MV-4-11 (cell line): ENCODE measurements around the gene AQP11.
A peak's percentile ranks its signal among the peaks of the same experiment; 100 is the strongest.
"Not testable (repeated sequence)": the region's sequence is repeated elsewhere in the genome, so short reads cannot be mapped to it uniquely, and the experiment has no call there.

Experiments used
- DNase-seq: peaks from one replicate; lab custom pipeline; 2025; lab: John Stamatoyannopoulos, UW

AQP11 gene

DNA sequence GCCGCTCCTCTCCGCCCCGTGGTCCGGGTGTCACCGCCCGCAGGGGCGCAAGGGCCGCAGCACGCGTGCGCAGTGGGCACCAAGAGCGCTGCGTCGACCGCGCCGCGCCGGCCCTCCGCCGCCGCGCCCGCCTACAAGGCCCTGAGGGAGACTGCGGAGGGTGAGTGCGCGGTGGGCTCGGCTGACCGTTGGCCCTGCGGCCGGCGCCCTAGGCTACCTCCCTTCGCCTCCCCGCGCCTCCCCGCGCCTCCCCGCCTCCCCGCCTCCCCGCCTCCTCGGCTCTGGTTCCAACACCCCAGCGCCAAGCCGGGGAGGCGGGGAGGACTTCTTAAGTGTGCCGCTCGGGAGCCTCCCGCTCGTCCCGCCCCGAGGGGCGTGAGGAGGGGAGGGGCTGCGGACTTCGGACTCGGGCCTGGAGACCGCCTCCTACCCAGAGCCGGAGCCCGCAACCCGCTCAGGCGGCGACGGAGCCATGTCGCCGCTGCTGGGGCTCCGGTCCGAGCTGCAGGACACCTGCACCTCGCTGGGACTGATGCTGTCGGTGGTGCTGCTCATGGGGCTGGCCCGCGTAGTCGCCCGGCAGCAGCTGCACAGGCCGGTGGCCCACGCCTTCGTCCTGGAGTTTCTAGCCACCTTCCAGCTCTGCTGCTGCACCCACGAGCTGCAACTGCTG is at the start of gene AQP11:
TSS of gene AQP11 (plus strand) at position 433 of the 673 bp plus-strand sequence. CDS start at position 473, 40 bp downstream.
- DNase-seq, result peak; percentile 62

GRCh38 chr11:77542296-77542695 is 47.5 kb upstream of the AQP11 start:
- no peak for DNase-seq

DNA sequence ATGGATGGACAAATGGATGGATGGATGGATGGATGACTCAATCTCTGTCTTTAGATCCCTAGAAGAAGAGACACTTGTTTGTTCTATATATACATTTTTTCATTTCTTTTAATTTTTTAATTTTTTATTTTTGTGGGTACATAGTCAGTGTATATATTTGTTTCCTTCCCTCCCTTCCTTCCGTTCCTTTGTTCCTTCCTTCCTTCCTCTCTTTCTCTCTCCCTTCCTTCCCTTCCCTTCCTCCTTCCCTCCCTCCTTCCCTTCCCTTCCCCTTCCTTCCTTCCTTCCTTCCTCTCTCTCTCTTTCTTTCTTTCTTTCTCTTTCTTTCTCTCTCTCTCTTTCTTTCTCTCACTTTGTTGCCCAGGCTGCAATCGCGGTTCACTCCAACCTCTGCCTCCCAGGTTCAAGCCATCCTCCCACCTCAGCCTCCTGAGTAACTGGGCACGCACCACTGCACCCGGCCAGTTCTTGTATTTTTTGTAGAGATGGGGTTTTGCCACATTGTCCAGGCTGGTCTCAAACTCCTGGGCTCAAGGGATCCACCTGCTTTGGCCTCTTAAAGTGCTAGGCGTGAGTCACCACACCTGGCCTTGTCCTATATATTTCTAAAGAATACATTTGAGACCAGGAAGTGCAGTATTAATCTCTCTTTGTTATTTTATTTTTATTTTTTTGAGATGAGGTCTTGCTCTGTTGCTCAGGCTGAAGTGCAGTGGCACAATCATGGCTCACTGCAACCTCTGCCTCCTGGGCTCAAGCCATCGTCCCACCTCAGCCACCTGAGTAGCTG is 42.5 kb upstream of the AQP11 start:
- no peak for DNase-seq

DNA sequence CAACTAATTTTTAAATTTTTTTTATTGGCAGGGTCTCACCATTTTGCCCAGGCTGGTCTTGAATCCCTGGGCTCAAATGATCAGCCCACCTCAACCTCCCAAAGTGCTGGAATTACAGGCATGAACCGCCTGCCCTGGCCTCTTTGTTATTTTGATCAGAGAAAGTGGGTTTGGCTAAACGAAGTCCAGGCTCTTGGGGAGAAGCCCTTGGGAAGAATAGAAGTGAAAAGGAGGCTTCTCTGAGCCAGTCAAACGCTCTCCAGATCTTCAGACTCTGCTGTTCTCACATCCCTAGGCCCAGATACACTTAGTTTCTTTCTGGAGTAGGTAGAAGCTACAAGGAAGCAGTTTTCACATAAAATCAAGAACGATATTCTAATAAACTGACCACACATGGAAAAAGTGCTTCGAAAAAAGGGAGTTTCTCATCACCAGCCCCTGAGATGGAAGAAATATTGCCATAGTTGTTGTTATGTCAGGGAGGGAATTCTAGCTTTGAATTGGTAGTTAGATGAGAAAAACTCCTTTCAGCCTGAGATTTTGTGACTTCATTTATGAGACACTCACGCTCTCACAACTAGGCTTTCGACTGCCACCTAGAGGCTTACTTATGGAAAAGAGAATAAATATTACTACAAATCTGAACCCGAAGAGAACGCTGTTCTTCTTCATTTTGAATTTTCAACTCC is 41.7 kb upstream of the AQP11 start:
- peak; percentile 60 for DNase-seq

- DNase-seq, result no peak
These were observed 41.0 kb upstream of the AQP11 start for GRCh38 chr11:77548552-77549445.

DNA sequence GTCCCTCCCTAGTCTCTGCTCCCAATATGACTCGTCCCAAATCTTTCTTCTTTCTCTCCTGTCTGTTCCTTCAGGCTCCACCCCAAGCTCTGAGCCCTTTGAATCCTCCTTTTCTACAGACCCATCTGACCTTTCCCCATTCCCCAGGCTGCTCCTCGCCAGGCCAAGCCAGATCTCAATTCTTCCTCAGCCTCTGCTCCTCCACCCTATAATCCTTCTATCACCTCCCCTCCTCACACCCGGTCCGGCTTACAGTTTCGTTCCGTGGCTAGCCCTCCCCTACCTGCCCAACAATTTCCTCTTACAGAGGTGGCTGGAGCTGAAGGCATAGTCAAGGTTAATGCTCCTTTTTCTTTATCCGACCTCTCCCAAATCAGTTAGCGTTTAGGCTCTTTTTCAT is 38.3 kb upstream of the AQP11 start:
- DNase-seq, result not testable (repeated sequence)

DNA sequence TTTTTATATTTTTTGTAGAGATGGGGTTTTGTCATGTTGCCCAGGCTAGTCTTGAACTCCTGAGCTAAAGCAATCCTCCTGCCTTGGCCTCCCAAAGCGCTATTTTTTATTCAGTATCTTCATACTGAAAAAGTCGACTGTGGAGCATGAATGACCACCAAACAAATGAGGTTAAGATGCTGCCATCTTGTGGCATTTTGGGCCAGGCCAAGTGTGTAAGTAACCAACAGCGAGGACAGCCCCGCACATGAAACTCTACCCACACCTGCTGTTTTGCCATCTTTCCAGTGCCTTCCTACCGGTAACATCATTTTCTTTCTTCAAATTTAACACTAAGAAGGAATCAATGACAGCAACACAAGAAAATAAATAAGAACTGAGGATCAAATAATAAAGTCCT is 32.2 kb upstream of the AQP11 start:
- DNase-seq, result peak; percentile 19

- DNase-seq, result no peak
These were observed 31.4 kb upstream of the AQP11 start for GRCh38 chr11:77558380-77558779.

- DNase-seq, result no peak
These were observed 29.9 kb upstream of the AQP11 start for GRCh38 chr11:77559686-77560401.

- no peak for DNase-seq
These were observed 29.1 kb upstream of the AQP11 start for GRCh38 chr11:77560605-77561004.

GRCh38 chr11:77561257-77561656 is 28.5 kb upstream of the AQP11 start:
- no peak for DNase-seq

DNA sequence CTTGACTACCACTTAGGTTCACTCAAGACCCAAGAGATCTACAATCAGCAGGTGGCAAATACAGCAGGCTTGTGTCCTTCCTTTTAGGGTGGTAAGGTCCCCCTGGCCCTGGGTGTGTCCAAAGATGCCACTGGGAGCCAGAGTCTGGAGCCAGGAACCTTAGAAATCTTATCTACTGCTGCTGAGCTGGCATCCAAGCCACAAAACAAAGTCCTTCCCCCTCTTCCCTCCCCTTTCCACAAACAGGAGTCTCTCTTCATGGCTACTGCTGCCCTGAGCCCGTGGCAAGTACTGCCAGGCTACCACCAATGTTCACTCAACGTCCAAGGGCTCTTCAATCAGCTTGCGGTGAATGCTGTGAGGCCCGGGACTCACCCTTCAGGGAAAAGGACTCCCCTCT is 21.4 kb upstream of the AQP11 start:
- DNase-seq, result no peak

DNA sequence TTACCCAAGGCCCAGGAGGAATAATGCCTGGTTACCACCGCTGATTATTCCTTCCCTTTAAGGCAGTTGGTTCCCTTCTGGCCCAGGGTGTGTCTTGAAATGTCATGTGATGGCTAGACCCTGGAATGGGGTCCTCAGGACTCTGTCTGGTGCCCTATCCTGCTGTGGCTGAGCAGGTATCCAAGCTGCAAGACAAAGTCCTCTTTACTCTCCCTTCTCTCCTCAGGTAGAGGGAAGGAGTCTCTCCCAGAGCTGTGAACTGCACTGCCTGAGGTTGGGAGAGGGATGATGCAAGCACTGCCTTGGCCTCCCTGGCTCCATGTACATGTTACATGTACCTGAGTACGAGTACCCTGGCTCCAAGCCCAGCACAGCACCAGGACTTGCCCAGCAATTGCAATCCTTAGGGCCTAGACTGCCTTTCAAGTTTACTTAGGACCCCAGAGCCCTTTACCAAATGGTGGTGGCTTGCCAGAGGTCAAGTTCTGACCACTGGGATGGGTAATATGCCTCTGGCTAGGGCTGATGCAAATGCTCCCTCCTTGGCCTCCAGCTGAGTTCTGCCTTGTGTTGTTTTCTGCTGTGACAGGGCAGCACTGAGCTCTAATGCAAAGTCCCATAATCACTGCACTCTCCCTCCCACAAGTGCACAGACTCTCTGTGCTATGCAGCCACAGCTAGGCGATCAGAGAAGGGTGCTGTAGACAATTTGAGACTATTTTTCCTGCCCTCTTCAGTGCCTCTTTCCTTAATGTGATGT is 20.7 kb upstream of the AQP11 start:
- no peak for DNase-seq

GRCh38 chr11:77569676-77570070 is 20.1 kb upstream of the AQP11 start:
- no peak for DNase-seq

DNA sequence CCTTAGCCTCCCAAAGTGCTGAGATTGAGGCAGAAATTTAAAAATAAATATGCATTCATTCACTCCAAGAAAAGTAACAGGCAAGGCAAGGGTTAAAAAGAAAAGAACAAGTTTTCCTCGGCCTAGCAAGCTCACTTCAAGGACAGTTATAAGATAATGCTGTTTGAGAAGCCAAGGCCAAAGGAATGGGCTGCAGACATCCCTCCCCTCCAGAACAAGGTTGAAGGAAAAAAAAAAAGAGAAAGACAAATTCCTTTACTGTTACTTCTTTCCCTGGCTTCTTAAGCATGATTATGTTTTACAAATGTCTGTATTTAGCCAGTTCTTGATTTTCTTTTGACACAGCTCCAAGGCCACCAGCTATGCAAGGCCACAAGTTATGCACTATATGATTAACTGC is 18.9 kb upstream of the AQP11 start:
- not testable (repeated sequence) for DNase-seq

DNA sequence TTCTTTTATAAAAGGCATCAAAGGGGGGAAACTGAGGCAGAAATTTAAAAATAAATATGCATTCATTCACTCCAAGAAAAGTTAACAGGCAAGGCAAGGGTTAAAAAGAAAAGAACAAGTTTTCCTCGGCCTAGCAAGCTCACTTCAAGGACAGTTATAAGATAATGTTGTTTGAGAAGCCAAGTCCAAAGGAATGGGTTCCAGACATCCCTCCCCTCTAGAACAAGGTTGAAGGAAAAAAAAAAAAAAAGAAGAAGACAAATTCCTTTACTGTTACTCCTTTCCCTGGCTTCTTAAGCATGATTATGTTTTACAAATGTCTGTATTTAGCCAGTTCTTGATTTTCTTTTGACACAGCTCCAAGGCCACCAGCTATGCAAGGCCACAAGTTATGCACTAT is 14.3 kb upstream of the AQP11 start:
- not testable (repeated sequence) for DNase-seq

- no peak for DNase-seq
These were observed 8.9 kb upstream of the AQP11 start for GRCh38 chr11:77580712-77581337.

DNA sequence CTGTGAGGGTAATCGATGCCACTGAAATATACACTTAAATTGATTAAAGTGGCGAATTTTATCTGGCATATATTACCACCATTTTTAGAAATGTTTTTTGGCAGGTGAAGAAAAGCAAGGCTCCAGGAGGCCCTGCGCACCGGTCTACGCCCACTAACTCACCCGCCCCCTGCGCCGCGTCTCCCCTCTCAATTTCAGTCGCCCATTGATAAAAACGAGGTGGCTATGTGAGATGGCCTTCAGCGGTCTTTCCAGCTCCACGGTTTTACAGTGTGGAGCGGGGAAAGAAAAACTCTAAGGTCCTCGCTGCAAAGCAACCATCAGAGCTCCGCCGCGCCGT is 602 bp upstream of the AQP11 start:
- no peak for DNase-seq

DNA sequence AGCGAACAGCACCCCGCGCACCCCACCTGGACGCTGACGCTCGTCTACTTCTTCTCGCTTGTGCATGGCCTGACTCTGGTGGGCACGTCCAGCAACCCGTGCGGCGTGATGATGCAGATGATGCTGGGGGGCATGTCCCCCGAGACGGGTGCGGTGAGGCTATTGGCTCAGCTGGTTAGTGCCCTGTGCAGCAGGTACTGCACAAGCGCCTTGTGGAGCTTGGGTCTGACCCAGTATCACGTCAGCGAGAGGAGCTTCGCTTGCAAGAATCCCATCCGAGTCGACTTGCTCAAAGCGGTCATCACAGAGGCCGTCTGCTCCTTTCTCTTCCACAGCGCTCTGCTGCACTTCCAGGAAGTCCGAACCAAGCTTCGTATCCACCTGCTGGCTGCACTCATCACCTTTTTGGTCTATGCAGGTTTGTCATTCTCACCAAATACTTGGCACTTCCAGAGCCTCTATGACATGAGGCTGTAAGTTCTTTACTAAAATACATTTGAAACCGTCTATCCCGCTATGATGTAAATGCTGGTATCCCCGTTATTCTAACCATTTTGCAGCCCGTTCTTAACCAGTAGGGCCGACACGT is 535 bp downstream of the AQP11 start:
- no peak for DNase-seq

GRCh38 chr11:77592727-77593126 is 3.0 kb downstream of the AQP11 start:
- no peak for DNase-seq
